ENCODE data around the gene ACTRT2.

Gene ACTRT2

GRCh38 chr1:3018576-3018975 lies 2.7 kb upstream of the ACTRT2 start:
- DNase-seq (ENCODE audit: low spot score), result no peak

GRCh38 chr1:3019007-3019515 lies 2.2 kb upstream of the ACTRT2 start:
- no peak for DNase-seq (ENCODE audit: low spot score)

GRCh38 chr1:3019516-3020051 lies 1.7 kb upstream of the ACTRT2 start:
- no peak for DNase-seq (ENCODE audit: low spot score)

GRCh38 chr1:3020263-3020909 lies 881 bp upstream of the ACTRT2 start:
- DNase-seq (ENCODE audit: low spot score), result no peak

GRCh38 chr1:3021801-3022401 lies 634 bp downstream of the ACTRT2 start:
- no peak for DNase-seq (ENCODE audit: low spot score)

- no peak for DNase-seq (ENCODE audit: low spot score)
Observed at GRCh38 chr1:3022511-3022973, 1.3 kb downstream of the ACTRT2 start.

- no peak for DNase-seq (ENCODE audit: low spot score)
Observed at GRCh38 chr1:3022976-3023375, 1.7 kb downstream of the ACTRT2 start.

GRCh38 chr1:3024019-3024418 lies 2.8 kb downstream of the ACTRT2 start:
- DNase-seq (ENCODE audit: low spot score), result no peak

GRCh38 chr1:3024588-3024987 lies 3.3 kb downstream of the ACTRT2 start:
- DNase-seq (ENCODE audit: low spot score), result no peak

GRCh38 chr1:3026124-3026523 lies 4.9 kb downstream of the ACTRT2 start:
- no peak for DNase-seq (ENCODE audit: low spot score)

GRCh38 chr1:3026581-3027391 lies 5.5 kb downstream of the ACTRT2 start:
- no peak for DNase-seq (ENCODE audit: low spot score)

- DNase-seq (ENCODE audit: low spot score), result no peak
Observed at GRCh38 chr1:3027611-3028371, 6.5 kb downstream of the ACTRT2 start.

GRCh38 chr1:3028531-3029282 lies 7.4 kb downstream of the ACTRT2 start:
- DNase-seq (ENCODE audit: low spot score), result no peak

- DNase-seq (ENCODE audit: low spot score), result no peak
Observed at GRCh38 chr1:3029481-3029961, 8.3 kb downstream of the ACTRT2 start.

GRCh38 chr1:3029991-3030662 lies 8.9 kb downstream of the ACTRT2 start:
- no peak for DNase-seq (ENCODE audit: low spot score)

- peak; percentile 74 for DNase-seq (ENCODE audit: low spot score)
Observed at GRCh38 chr1:3030663-3031381, 9.6 kb downstream of the ACTRT2 start.

- DNase-seq (ENCODE audit: low spot score), result peak; percentile 29
Observed at GRCh38 chr1:3031401-3032221, 10.3 kb downstream of the ACTRT2 start.

- no peak for DNase-seq (ENCODE audit: low spot score)
Observed at GRCh38 chr1:3032371-3033039, 11.2 kb downstream of the ACTRT2 start.
